TTC549 (cell line): ENCODE results near the gene TCF7.

ENCODE experiments used
- FAIRE-seq: peaks from 2 replicates; lab custom pipeline; 2012; peaks lifted over from hg19 to GRCh38; lab: Jason Lieb, UNC

Gene TCF7

DNA sequence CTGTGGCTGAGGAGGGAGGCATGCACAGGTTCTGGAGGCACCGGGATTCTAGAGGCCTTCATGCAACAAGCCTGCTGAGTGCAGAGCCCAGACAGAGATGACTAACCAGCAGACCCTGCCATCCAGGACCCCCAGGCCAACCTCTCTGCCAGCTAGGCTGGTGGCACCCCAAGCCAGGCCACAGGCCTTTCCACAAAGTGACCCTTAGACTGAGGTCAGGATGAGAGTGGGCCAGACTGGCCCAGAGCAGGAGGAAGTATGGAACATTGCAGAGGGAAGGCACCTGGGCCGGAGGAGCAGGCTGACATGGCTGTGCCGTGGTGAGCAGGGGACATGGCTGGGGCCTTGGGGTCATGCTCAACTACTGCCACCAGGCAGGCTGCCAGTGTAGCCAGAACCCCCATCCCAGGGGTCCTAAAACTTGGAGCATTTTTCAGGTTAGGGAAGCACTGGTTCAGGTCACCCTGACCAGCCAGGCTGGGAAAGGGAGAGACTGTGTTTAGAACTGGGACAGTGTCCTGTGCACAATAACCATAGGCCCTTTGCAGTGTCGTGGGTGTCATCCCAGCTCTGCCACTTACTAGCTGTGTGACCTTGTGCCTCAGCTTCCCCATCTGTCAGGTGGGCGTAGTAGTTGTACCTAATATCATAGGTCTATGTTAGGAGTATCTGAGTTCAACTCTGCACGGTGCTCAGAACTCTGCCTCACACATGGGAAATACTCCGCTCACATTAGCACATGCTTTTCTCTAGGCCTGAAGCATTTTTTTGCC is 17.3 kb downstream of the TCF7 start:
- FAIRE-seq: no peak

DNA sequence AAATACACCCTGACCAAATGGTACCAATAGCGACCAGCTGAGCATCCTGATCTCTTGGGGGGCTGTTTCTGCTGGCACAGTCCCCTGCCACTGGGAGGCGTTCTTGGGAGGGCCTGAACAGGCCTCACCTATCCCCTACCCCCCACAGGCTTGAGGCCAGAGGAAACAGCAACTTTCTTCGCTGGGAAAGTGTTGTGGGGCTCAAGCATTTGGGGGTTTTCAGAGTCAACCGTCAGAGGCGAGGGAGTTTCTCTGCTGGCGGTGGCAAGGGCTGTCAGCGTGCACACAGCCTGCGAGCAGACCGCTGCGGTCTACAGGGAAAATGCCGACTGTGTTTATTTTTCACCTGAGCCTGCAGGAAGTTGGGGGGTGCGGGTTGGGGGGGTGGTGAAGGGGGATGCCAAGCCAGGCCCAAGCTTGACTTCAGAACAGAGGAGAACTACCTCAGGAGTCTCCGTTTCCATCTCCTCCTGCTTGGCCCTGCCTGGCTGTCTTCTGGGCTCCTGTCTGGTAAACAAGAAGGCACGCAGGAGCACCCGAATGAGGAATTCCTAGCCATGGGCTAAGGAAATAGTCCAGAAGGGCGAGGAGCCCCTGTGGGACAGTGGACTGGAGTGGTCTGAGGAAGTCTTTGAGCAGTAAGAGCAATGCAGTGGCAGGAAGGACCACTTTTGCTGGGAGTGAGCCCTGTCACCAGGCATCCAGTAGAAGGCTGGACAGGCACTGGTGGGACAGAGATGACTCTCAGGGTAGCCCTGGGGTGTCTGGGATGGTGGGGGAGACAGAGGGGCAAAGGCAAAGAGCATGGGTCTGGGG is 18.1 kb downstream of the TCF7 start:
- no peak for FAIRE-seq

DNA sequence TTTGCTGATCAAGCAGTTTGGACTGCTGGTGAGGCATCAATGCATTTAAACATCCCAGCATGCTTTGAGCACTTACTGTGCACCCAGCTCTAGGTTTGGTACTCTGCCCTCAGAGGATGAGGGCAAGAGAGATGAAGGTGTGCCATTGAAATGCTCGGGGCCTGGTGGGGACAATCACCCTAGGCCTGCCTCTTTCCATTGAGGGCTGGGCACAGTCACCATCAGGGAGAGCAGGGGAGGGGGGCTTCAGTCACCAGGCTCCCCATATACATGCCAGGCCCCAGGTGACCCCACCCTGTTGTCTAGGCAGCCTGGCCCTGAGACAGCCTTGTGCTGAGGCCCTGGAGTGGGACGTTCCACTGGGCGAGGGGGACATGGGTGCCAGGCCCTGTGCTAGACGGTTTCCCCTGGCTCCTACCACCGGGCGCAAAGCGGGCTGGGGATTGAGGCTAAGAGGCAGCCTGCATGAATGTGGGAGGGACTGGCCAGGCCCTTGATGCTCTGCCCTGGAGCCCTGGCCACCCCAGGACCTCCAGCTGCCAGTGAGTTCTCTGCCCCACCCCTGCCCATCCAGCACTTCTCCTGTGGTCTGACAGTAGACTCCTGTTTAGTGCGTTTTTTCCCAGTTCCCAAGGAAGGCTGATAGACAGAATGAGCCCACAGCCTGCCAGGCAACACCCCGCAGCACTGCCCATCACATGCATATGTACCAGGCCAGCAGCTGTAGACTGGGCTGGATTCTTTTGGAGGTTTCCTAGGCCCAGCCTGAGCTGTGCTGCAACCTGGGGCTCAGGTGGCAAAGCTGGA is 18.9 kb downstream of the TCF7 start:
- no peak for FAIRE-seq

DNA sequence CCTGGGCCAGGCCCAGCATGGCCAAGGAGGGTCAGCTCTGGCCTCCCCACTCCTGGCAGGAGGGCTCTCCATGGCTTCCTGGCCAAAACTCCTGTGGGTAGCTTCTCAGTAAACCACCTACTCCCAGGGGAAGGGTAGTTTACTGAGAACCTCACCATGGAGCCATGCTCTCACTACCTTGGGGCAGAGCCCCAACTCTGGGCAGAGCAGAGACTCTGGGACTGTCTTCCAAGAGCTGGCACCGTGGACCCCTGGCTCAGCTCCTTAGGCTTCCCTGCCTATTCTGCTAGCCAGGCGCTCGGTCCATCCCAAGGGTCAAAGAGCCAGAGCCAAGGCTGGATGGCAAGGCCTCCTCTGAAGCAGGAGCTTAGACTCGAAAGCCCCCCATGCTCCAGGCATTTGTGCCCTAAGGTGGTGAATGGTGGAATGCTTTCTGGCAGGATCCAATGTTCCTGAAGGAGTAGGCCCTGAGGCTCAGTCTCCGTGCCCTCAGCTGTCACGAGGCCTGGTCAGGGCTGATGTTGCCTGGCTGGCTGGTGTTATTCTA is 19.6 kb downstream of the TCF7 start:
- no peak for FAIRE-seq

DNA sequence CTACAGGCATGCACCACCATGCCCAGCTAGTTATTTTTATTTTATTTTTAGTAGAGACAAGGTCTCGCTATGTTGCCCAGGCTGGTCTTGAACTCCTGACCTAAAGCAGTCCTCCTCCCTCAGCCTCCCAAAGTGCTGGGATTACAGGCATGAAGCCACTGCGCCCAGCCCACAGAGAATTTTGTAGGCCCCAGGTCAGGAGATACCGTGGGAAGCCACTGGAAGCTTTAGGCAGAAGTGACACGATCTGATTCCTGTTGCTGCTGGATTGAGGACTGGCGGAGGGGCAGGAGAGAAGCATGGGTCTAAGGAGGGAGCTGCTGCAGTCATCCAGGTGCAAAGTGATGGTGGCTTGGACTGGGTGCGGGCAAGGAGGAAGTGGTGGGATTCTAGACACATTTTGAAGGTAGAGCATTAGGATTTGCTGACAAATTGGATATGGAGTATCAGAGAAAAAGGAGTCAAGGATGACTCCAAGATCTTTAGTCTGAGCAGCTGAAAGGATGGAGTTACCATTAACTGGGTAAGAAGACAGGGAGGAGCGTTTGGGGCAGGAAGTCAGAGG is 20.7 kb downstream of the TCF7 start:
- no peak for FAIRE-seq

DNA sequence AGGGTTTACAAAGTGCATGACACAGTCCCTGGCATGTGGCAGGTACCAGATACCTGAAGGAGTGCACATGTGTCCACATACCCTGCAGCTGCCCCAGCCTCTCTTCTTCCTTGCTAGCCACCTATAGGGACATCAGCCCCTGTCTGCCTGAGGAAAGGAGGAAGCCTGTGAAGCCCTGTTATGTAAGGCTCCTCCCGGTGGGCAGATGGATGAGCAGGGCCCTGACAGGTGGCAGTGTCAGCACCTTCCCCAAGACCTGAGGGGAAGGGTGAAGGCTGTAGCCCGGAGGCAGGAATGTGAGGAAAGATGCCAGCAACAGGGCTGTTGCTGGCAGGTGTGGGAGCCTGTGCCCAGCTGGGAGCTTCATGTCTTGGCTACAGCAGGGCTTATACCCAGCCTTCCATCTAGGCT is 21.7 kb downstream of the TCF7 start:
- no peak for FAIRE-seq

DNA sequence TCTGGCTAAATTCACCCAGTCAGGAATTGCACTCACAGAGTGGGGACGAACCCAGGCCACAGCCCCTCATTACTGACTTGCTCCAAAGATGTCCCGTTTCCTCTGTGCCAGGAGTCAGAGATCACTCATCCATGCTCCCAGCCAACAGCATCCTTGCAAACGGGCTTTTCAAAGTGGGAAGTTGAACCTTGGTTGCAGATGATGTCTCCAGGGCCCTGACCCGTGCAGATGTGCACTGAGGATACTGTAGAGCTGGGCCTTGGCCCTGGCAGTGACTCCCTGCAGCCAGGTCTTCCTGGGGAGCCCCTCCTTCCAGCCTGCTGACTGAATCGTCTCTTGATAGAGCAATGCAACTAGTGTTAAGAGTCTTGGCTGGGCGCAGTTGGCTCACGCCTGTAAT is 22.3 kb downstream of the TCF7 start:
- no peak for FAIRE-seq

DNA sequence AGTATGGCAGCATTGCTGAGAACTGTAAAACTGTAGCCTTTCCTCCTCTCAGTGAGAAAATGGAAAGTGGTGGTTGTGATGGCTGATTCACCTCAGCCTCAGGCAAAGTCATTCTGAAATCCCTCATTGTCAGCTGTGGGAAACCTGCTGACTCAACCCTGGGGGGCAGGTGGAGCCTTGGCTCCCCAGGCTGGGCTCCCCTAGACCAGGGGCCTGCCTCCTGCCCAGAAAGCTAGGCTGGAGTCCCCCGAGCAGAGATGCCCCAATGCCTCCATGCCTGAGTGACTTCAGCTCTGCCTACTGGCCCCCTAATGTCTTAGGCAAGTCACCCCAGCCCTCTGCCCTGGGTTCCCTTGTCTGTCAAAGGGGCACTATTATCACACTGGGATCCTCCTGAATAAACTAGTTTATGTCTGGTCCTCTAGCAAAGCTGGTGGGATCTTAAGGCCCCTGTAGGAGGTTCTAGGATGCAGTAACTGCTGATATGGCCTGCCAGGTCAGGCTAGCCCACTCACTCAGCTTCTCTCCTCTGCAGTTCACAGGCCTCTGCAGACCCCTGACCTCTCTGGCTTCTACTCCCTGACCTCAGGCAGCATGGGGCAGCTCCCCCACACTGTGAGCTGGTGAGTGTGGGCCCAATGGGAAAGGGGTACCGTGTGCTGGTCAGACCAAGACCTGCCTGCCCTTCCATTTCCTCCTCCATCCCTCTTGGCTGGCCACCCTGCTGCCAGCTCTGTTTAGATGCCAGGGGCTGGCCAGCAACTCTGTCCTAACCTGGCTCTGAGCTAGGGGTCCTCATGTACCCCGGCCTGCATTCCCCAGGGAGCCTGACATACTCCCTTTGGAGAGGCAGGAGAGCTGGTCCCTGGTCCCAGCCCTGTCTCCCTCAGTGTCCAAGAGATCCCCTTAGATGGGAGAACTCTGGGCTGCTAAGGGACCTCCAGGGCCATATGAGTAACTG is 24.2 kb downstream of the TCF7 start:
- FAIRE-seq: no peak

DNA sequence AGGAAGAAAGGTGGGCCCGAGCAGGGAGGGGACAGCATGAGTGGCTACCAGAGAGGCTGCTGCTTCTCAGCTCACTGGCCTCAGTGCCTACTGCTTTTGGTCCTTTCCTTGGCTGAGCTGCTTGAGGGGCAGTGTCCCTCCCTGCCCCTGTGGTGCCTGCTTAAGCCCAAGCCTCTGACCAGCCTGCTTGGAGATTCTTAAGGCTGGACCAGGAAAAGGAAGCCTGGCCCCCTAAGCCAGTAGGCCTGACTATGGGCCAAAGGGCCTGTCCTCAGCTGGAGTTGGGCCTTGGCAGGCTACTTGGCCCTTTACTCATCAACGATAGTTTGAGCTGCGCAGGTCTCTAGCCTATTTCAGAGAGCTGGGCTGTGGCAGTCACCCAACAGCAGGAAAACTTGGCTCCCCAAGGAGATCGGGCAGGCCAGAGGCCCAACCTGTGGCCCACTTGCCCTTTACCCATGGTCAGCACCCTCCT is 24.9 kb downstream of the TCF7 start:
- no peak for FAIRE-seq

DNA sequence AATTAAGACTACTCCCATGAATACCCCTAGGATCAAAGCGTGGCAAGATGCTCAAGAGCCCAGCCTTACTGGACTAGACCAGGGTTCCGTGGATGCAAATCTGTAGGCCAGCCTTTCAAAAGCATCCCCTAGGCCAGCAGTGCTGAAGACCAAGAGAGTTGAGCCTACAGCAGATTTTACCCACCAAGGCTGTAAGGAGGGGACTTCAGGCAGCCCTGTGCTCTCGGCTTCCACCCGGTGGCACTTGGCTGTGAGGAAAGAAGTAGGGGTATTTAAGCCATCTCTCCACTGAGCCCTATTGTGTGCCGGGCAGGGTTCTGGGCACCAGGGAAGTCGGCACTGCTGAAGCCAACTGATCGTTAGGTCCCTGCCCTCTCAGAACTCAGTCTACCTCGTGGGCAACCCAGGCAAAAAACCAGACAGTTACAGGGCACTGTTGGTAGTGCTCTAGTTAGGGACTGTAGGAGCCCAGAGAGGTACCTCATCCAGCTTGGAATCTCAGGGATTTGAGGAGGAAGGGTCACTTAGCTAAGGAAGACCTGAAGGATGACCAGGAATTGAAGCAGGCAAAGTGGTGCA is 25.5 kb downstream of the TCF7 start:
- no peak for FAIRE-seq

DNA sequence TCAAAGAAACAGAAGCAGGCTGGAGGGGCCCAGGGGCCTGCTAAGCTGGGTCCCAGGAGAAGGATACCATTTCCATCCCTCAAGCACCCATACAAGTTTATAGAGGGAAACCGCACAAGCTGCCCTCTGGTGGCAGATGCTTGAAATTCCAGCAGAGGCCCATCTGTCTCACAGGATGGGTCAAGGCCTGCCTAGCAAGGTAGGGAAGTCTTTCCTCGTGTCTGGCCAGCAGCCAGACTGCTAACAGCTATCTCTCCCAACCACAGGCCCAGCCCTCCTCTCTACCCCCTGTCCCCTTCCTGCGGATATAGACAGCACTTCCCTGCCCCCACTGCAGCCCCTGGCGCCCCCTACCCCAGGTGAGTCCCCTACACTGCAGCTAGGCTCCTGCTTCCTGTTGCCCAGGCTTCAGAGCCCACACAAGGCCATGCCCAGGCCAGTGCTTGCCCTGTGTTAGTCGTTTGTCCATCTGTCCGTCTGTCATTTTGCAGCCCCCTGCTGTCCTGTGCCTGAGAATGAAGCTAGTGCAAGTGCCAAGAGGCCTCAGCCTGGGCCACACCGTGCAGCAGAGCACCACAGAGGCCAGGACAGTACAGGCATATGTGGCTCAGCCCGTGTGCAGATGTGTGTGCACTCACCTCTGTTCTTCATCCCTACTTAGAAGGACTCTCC is 26.2 kb downstream of the TCF7 start:
- FAIRE-seq: no peak

DNA sequence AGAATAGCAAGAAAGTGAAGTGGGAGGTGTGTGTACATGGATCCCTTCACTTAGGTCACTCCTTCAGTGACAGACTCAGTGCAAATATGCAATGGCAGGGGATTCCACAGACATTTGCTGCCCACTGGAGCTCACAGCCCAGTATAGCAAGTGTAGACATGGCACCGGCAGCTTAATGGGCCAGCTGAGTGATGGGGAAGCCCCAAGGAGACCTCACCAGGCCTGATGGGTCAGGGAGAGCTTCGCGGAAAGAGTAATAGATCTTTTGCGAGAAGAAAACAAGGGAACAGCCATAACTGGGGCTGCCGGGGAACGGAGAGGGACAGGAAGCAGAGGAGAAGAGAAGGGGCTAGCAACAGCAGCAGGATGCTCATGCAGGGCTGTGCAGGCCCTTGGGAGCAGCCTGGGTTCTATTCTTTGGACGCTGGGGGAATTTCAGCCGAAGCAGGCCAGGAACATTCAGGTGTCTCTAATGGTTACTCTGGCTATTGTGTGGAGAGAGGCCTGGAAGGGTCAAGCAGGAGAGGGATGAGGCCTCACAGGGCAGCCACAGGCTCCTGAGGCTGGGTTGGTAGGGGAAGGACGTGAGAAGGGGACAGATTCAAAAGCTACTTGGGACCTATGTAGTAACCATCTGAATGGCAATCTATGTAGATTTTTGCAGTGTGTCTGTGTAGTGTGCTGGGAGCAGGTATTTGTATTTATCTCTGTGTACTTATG is 27.0 kb downstream of the TCF7 start:
- FAIRE-seq: no peak

DNA sequence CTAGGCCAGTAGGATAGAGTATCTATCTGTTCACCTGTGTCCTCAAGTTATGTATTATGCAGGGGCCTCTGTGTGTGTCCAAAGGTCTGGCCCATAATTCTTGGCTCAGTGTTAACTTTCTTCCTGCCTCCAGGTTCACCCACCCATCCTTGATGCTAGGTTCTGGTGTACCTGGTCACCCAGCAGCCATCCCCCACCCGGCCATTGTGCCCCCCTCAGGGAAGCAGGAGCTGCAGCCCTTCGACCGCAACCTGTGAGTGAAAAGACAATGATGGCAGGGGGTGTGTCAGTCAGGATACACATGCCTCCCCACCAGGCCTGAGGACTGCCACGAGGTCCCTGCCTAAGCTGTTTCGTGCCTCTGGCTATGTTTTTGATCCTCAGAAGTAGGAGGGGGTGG is 27.6 kb downstream of the TCF7 start:
- no peak for FAIRE-seq

DNA sequence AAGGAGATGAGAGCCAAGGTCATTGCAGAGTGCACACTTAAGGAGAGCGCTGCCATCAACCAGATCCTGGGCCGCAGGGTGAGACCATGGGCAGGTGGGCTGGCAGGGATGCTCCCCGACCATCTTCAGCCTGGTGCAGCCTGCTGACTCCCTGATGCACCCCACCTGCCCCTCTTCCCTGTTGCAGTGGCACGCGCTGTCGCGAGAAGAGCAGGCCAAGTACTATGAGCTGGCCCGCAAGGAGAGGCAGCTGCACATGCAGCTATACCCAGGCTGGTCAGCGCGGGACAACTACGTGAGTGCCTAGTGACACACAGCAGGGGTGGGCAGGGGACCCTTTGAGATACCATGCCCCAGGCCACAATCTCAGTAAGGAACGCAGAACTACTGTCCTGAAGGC is 28.3 kb downstream of the TCF7 start:
- FAIRE-seq: no peak

DNA sequence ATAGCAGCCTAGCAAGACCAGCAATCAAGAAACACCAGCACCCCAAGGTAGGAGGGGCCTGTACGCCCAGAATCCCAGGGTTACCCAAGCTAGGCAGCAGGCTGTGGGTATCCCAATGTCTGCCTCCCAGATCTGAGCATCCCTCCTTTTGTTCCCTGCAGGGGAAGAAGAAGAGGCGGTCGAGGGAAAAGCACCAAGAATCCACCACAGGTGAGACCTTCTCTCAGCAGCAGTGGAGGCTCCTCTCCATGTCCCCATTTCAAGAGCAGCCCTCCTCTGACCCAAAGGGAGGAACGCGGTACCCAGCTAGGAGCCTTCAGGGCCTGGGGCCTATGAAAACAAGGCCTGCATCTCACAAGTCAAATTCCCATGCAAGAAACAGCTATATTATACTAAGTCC is 28.9 kb downstream of the TCF7 start:
- FAIRE-seq: no peak

DNA sequence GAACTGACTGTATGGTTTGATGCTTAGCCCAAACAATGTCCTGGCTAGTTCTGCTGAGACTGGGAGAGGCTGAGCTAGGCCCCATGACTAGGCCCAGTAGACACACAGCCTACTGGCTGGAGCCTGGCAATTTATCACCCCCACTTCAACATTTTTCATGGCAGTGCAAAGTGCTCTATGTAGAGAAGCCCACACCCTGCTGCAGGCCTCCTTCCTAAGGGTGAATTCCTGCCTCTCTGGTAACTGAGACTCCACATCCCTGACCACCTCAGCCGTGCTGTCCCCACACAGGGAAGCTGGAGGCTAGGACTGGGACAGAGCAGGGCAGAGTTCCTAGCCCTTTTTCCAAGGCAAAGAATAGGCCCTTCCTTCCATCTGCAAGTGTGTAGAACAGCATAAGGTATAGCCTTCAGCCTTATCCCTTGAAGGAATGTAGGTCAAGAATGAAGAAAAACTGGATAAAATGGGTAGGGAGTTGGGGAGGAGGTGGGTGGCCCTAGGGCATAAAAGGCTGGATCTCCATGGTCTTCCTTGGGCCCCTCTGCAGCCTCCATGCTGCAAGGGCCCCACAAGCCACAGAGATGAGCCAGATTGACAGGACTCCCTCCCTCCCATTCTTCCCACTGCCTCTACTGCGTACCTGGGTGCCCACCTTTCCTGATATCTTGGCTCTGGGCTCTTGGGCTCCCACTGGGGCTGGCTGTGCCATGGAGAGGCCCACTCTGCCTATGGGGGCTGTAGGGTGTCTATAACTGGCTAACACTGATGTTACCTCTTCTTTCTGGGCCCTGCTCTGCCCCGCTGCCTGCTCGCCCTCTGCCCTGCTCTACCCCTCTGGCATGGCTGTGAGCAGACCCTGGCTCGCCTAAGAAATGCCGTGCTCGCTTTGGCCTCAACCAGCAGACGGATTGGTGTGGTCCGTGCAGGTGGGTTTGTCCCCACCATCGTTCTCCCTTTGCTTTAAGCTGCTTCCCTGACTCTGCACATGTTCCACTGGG is 29.8 kb downstream of the TCF7 start:
- no peak for FAIRE-seq

DNA sequence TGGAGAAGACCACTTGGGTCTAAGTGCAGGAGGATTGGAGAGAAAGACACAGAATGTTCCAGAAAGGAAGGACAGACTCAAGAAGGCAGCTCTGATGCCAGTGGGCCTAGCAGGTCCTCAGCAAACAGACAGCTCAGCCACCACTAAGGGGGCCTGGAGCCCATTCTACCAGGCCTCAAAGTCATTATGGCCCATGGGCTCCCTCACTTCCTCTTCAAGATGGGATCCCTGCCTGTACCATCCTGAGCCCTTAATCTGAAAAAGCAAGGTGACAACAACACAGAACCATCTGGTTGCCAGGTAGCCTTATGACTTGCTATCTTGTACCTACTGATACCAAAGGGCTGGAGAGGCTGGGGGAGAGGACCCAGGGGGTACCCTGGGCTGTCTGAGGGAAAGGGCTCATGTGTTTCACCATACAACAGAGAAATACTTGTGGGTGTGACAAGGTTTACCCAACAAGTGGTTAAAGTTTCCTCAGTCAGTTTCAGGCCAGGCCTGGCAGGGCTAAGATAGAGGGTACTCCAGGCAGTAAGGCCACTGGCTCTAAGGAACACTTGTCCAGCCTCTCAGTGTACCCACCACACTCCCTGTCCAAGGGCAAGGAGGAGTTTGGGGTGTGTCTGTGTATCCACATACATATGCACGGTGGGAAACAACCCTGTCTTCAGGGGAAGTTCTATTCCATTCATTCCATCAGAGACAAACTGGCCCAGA is 30.7 kb downstream of the TCF7 start:
- FAIRE-seq: no peak
